B cell (primary cell): ENCODE results near the gene RBBP6.

Experiments
- EZH2 ChIP-seq: IDR thresholded peaks from 2 replicates; pipeline ENCODE4 v1.6.1; 2012; ENCODE audit warnings: borderline replicate concordance, low read depth, mild to moderate bottlenecking, moderate library complexity, low read length; ENCODE audit not compliant: insufficient read depth, poor library complexity, severe bottlenecking
- TF ChIP-seq, protein P1 (sequence below): fragments of 200-600 bp; IDR thresholded peaks from one replicate; pipeline ENCODE4 v1.8.0; 2022; ENCODE audit warnings: antibody characterized with exemption, mild to moderate bottlenecking

DNA sequence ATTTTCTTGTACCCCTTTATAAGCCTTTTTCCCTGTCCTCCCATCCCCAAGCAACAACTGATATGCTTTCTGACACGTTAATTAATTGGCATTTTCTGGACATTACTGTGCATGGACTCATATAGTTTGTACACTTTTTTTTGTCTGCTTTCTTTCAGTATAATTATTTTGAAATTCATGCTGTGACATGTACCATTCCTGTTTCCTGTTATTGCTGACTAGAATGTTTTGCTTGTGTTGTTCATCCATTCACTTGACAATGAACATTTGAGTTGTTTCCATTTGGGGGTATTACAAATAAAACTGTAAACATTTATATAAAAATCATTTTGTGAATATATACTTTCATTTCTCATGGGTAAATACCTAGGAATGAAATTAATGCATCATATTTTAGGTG lies 50.6 kb downstream of the RBBP6 start:
- TF ChIP-seq, protein P1, sequence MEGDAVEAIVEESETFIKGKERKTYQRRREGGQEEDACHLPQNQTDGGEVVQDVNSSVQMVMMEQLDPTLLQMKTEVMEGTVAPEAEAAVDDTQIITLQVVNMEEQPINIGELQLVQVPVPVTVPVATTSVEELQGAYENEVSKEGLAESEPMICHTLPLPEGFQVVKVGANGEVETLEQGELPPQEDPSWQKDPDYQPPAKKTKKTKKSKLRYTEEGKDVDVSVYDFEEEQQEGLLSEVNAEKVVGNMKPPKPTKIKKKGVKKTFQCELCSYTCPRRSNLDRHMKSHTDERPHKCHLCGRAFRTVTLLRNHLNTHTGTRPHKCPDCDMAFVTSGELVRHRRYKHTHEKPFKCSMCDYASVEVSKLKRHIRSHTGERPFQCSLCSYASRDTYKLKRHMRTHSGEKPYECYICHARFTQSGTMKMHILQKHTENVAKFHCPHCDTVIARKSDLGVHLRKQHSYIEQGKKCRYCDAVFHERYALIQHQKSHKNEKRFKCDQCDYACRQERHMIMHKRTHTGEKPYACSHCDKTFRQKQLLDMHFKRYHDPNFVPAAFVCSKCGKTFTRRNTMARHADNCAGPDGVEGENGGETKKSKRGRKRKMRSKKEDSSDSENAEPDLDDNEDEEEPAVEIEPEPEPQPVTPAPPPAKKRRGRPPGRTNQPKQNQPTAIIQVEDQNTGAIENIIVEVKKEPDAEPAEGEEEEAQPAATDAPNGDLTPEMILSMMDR: no peak
- no peak for TF ChIP-seq EZH2
